Thyroid gland (tissue), 4 donors: ENCODE data around the gene SRRT. TPM values are rescaled to one million over a fixed set of nuclear protein-coding genes. Genes with fewer than 3 reads are reported as not detected.

Experiments used
- DNase-seq, 2 donors: peaks; one replicate each; pipeline ENCODE4 v3.0.0-alpha.2; 2019
- H3K27ac ChIP-seq, 3 donors: fragments of 200-600 bp; sonication (generic); 1 replicate in 2 of 3; 2 replicates in 1 of 3; pipeline ENCODE4 v1.5.1; 2016 to 2019; ENCODE audit warnings: mild to moderate bottlenecking in 1 of 3, moderate library complexity in 1 of 3
- H3K27me3 ChIP-seq: fragments of 200-600 bp; sonication (generic); one replicate; pipeline ENCODE4 v1.5.1; 2019
- H3K36me3 ChIP-seq, 2 donors: fragments of 200-600 bp; sonication (generic); one replicate each; pipeline ENCODE4 v1.5.1; 2016 to 2019
- H3K4me1 ChIP-seq, 2 donors: fragments of 200-600 bp; sonication (generic); one replicate each; pipeline ENCODE4 v1.5.1; 2017 to 2019
- H3K4me3 ChIP-seq, 3 donors: fragments of 200-600 bp; sonication (generic); replicated peaks in 1 of 3; 1 replicate in 2 of 3; 2 replicates in 1 of 3; pipeline ENCODE4 v1.5.1; 2016; ENCODE audit warnings: mild to moderate bottlenecking in 1 of 3
- H3K9me3 ChIP-seq: fragments of 200-600 bp; sonication (generic); one replicate; pipeline ENCODE4 v1.5.1; 2017
- POLR2A ChIP-seq, 2 donors: fragments of 450-650 bp; IDR thresholded peaks; one replicate each; pipeline ENCODE4 v1.6.1; 2017; ENCODE audit warnings: antibody characterized with exemption in 2 of 2, mild to moderate bottlenecking in 2 of 2, moderate library complexity in 1 of 2
- WGBS, 2 donors: methylation state at CpG; one replicate each; pipeline ENCODE4 v1.1.5; 2017; 5-methylcytosine and 5-hydroxymethylcytosine counted together
- intact Hi-C: fragments of 100-400 bp; cut with DNase I; formaldehyde crosslinking; loops from one replicate; pipeline ENCODE4 v1.15.1; 2023
- total RNA-seq, 4 donors: library from RNA; depleted of rRNA; stranded (reverse); fragments of >200 nt; gene quantifications; one replicate each; pipeline ENCODE4 v1.2.3, GENCODE V29; 2016
- TF ChIP-seq, protein P1 (sequence below), 6 experiments: fragments of 200-600 bp in 3 of 6; fragments of 450-650 bp in 3 of 6; sonication (generic) in 3 of 6; IDR thresholded peaks; one replicate each; pipeline ENCODE4 v1.5.1; 2016 to 2019; ENCODE audit warnings: antibody characterized with exemption in 6 of 6, mild to moderate bottlenecking in 2 of 6, inconsistent platforms in 1 of 6, moderate library complexity in 1 of 6

The SRRT gene
- total RNA-seq, 4 donors from 2014 or later: 62.5 to 109 (median 93.2) TPM

DNA sequence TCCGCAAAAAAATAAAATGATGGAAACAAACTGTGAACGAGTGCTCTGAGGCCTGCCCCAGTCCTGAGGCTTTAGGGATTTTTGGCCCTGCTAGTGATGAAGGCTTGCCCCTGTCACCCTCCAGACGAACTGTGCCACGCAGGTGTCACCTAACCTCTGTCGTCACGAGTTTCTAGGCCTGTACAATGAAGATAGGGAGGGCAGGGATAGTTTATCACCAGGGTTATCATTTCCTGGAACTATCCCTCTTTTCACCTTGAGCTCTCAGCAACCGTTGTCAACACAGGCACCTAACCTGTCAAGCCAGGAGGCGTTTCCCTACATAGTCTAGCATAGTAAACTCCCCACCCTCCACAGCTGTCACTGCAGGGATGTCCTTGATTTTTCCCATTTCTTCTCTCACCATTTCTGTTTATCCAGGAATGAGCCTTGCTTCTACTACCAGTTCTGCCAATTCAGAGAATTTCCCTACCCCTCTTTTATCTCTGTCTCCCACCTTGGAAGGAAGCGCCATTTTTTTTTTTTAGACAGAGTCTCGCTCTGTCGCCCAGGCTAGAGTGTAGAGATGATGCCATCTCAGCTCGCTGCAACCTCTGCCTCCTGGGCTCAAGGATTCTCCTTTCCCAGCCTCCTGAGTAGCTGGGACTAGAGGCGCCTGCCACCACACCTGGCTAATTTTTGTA, 23.0 kb downstream of the SRRT start:
- DNase-seq: no peak
- Histone ChIP-seq H3K9me3 (no peaks in the 10 kb centered on the region), H3K4me1 (peaks cover 15 to 31% of the 10 kb centered on the region in 2 donors), H3K27me3 (peaks cover 10% of the 10 kb centered on the region), H3K27ac (no peak overlapping the region), H3K4me3 (no peak overlapping the region), H3K36me3 (no peaks in the 10 kb centered on the region)
- 72 to 73% methylated on average over 13 of the region's 13 CpGs for WGBS, 2 donors
- TF ChIP-seq POLR2A (IDR thresholded peaks at IDR 0.05): no peak
- TF ChIP-seq, protein P1, sequence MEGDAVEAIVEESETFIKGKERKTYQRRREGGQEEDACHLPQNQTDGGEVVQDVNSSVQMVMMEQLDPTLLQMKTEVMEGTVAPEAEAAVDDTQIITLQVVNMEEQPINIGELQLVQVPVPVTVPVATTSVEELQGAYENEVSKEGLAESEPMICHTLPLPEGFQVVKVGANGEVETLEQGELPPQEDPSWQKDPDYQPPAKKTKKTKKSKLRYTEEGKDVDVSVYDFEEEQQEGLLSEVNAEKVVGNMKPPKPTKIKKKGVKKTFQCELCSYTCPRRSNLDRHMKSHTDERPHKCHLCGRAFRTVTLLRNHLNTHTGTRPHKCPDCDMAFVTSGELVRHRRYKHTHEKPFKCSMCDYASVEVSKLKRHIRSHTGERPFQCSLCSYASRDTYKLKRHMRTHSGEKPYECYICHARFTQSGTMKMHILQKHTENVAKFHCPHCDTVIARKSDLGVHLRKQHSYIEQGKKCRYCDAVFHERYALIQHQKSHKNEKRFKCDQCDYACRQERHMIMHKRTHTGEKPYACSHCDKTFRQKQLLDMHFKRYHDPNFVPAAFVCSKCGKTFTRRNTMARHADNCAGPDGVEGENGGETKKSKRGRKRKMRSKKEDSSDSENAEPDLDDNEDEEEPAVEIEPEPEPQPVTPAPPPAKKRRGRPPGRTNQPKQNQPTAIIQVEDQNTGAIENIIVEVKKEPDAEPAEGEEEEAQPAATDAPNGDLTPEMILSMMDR (IDR thresholded peaks at IDR 0.05): no peak
- intact Hi-C loops: loop anchor here (2.0 to 10.0 kb wide), 2 partner anchors 161 to 267 kb away; partner anchors contain the start of gene VGF

DNA sequence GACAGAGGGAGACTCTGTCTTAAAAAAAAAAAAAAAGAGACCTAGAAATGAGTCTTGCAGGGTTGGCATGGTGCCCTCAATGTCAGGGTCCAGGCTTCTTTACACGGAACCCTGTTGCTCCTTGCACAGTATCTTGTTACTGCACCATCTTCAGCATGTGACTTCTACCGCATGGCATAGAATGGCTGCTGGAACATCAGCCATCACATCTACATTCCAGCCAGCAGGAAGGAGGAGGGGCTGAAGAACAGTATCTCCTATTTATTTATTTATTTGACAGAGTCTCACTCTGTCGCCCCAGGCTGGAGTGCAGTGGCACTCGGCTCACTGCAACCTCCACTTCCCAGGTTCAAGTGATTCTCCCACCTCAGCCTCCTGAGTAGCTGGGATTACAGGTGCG, 24.5 kb downstream of the SRRT start:
- TF ChIP-seq, protein P1 (IDR thresholded peaks at IDR 0.05): no peak
- no peak for TF ChIP-seq POLR2A (IDR thresholded peaks at IDR 0.05)
- no peaks in the 10 kb centered on the region for H3K9me3 ChIP-seq
- H3K4me1 ChIP-seq: peaks cover 15 to 28% of the 10 kb centered on the region in 2 donors
- H3K27ac ChIP-seq: no peak overlapping the region
- no peak overlapping the region for H3K4me3 ChIP-seq
- no peak for DNase-seq
- H3K36me3 ChIP-seq: no peaks in the 10 kb centered on the region
- intact Hi-C loops: loop anchor here (10.0 kb wide), 1 partner anchor 265 kb away; the partner anchor contains the start of gene VGF
- 90 to 93% methylated on average over 5 of the region's 5 CpGs for whole genome bisulfite sequencing, 2 donors
- H3K27me3 ChIP-seq: peaks cover 10% of the 10 kb centered on the region

DNA sequence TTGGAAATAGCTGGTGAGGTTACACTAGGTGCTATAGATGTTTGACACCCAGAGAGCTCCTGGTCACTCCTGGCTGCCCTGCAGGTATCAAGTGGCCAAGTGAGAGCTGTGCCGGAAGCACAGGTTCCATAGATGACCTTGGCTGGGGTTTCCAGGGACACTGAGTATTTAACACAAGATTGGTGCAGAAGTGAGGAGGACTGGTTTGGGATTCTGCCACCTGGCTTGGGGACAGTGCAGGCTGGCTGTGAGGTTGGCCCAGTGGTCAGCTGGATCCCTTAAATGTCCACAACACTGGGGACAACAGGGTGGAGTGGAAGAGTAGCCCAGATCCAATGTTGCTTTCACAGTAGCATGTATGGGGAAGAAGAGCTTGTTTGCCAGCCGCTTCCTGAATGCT, 26.1 kb downstream of the SRRT start:
- peak; percentile 78 to 82 for DNase-seq
- H3K4me3 ChIP-seq: no peak overlapping the region
- WGBS, 2 donors: 47 to 74% methylated on average over 2 of the region's 2 CpGs
- H3K4me1 ChIP-seq: peaks cover 7 to 13% of the 10 kb centered on the region in 2 donors
- no peak overlapping the region for H3K27ac ChIP-seq
- TF ChIP-seq, protein P1 (IDR thresholded peaks at IDR 0.05): no peak
- TF ChIP-seq POLR2A (IDR thresholded peaks at IDR 0.05): no peak
- intact Hi-C loops: no loop called here
- no peaks in the 10 kb centered on the region for H3K9me3 ChIP-seq
- H3K27me3 ChIP-seq: peaks cover 9% of the 10 kb centered on the region
- no peaks in the 10 kb centered on the region for H3K36me3 ChIP-seq

DNA sequence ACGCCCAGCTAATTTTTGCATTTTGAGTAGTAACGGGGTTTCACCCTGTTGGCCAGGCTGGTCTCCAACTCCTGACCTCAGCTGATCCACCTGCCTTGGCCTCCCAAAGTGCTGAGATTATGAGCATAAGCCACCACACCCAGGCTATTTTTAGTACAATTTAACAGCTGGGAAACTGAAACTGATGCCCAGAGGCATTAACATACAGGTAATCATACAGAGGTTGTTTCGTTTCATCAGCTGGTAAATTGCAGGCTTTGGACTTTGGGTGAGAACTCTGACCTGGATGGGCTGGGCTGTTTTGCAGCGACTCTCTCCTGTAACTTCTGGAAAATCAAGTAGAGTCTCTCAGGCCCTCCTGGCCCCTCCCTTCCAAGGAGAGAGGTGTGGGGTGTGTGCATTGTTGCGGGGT, 27.0 kb downstream of the SRRT start:
- DNase-seq: no peak
- Histone ChIP-seq H3K27ac (no peak overlapping the region), H3K4me1 (peaks cover 0 to 5% of the 10 kb centered on the region in 2 donors), H3K27me3 (peaks cover 4% of the 10 kb centered on the region), H3K36me3 (no peaks in the 10 kb centered on the region), H3K4me3 (no peak overlapping the region), H3K9me3 (no peaks in the 10 kb centered on the region)
- WGBS, 2 donors: 68 to 89% methylated on average over 5 of the region's 5 CpGs
- intact Hi-C loops: no loop called here
- no peak for TF ChIP-seq POLR2A (IDR thresholded peaks at IDR 0.05)
- TF ChIP-seq, protein P1 (IDR thresholded peaks at IDR 0.05): no peak

DNA sequence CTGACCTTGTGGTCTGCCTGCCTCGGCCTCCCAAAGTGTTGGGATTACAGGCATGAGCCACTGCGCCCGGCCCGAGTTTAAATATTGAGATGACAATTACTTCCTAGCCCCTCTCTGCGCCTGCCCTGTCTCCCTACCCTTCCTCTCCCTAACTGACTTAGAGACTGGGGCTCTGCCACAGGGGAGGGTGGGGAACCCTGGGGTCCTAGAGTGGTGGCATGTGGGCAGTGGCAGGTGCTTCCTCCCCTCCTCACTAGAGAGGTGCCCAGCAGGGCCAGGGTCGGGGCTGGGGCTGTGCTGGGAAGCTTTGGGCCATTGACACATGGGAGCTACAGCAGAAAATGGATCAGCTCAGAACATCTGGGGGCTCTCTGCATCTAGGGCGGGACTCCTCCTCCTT, 27.7 kb downstream of the SRRT start:
- Histone ChIP-seq H3K4me3 (no peak overlapping the region), H3K4me1 (no peaks in the 10 kb centered on the region), H3K27ac (no peak overlapping the region), H3K36me3 (no peaks in the 10 kb centered on the region), H3K27me3 (peaks cover 4% of the 10 kb centered on the region), H3K9me3 (no peaks in the 10 kb centered on the region)
- no peak for DNase-seq
- intact Hi-C loops: no loop called here
- WGBS, 2 donors: 85 to 88% methylated on average over 7 of the region's 7 CpGs
- TF ChIP-seq, protein P1 (IDR thresholded peaks at IDR 0.05): no peak
- TF ChIP-seq POLR2A (IDR thresholded peaks at IDR 0.05): no peak
